Fibroblast of skin of left biceps (primary cell): ENCODE measurements around the gene CD55.

Experiments
- DNase-seq, 2 experiments: peaks; one replicate each; pipeline ENCODE4 v3.0.0-alpha.2; 2013; ENCODE audit warnings: low read depth in 2 of 2

The CD55 gene

DNA sequence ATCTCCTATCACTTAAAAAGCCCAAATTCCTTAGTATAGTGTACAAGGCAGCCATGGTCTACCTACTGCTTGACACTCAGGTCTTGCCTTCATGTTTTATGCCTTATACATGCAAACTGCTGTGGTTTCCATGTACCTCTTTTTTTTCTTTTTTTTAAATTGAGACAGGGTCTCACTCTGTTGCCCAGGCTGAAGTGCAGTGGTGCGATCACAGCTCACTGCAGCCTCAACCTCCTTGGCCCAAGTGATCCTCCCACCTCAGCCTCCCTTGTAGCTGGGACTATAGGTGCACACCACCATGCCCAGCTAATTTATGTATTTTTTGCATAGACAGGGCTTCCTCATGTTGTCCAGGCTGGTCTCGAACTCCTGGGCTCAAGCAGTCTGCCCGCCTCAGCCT lies 8.0 kb downstream of the CD55 start:
- DNase-seq, result no peak

DNA sequence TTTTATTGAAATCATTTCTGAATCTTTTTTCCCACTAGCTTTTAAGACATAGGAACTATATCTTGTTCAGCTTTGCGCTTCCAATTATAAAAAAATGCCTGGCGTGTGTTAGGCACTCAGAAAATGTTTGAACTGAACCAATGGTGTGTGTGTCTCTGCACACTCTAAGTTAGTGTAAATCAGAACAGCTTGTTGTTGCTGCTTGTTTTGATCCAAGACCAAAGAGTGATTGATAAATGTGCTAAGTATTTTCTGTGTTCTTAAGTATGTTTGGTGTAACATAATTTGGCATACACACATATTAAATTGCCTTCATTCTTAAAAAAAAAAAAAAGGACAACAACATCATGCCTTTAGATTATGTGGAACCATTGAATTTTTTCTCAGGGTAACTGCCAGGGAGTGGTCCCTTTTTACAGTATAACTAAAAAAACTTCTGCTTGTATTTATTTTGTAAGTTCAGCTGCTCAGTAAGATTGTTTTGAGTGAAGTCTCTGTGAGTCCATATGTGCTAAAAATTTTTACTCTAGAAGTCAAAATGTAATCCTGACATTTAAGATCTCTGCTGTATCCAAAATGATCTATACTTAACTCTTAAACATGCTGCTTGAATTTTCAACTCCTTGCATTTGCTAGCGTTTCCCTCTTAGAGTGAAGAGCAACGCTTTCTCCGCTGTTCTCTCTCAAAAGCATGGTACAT lies 8.7 kb downstream of the CD55 start:
- no peak for DNase-seq

GRCh38 chr1:207331354-207332313 lies 10.2 kb downstream of the CD55 start:
- DNase-seq, result no peak

- DNase-seq, result no peak
Measured at GRCh38 chr1:207333009-207333600, 11.6 kb downstream of the CD55 start.

- DNase-seq, result no peak
Measured at GRCh38 chr1:207333620-207334019, 12.1 kb downstream of the CD55 start.

- DNase-seq, result no peak
Measured at GRCh38 chr1:207334337-207334736, 12.9 kb downstream of the CD55 start.

DNA sequence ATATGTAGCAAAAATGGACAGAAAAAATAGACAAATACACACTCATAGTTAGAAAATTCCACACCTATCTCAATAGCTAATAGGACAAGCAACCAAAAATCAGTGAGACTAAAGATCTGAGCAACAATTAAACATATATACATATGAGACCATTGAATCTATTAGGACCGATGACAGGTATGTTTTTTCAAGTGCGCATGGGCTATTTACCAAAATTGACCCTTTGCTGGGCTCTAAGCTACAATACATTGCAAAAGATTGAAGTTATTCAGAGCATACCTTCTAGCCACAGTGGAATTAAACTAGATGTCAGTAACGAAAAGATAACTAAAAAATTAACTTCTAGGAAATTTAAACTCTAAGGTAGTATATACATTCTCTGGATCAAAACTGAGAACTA lies 13.7 kb downstream of the CD55 start:
- DNase-seq, result no peak

GRCh38 chr1:207335695-207336363 lies 14.4 kb downstream of the CD55 start:
- DNase-seq, result no peak

DNA sequence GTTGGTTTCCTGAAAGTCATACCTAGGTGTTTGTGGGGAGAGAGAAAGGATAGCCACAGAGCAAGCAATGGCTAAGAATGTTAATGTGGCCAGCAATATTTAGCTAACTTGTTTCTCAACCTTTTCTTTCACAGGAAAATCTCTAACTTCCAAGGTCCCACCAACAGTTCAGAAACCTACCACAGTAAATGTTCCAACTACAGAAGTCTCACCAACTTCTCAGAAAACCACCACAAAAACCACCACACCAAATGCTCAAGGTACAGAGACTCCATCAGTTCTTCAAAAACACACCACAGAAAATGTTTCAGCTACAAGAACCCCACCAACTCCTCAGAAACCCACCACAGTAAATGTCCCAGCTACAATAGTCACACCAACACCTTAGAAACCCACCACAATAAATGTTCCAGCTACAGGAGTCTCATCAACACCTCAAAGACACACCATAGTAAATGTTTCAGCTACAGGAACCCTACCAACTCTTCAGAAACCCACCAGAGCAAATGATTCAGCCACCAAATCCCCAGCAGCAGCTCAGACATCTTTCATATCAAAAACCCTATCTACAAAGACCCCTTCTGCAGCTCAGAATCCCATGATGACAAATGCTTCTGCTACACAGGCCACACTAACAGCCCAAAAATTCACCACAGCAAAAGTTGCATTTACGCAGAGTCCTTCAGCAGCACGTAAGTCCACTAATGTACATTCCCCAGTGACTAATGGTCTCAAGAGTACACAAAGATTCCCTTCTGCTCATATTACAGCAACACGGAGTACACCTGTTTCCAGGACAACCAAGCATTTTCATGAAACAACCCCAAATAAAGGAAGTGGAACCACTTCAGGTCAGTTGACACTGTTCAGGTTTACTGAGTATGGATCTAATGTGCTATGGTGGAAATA lies 15.3 kb downstream of the CD55 start:
- DNase-seq, result no peak

- peak in 1 of 2 experiments; percentile 6 for DNase-seq
Measured at GRCh38 chr1:207342332-207342731, 20.9 kb downstream of the CD55 start.

GRCh38 chr1:207343675-207344074 lies 22.2 kb downstream of the CD55 start:
- DNase-seq, result no peak

- no peak for DNase-seq
Measured at GRCh38 chr1:207344221-207344620, 22.7 kb downstream of the CD55 start.

DNA sequence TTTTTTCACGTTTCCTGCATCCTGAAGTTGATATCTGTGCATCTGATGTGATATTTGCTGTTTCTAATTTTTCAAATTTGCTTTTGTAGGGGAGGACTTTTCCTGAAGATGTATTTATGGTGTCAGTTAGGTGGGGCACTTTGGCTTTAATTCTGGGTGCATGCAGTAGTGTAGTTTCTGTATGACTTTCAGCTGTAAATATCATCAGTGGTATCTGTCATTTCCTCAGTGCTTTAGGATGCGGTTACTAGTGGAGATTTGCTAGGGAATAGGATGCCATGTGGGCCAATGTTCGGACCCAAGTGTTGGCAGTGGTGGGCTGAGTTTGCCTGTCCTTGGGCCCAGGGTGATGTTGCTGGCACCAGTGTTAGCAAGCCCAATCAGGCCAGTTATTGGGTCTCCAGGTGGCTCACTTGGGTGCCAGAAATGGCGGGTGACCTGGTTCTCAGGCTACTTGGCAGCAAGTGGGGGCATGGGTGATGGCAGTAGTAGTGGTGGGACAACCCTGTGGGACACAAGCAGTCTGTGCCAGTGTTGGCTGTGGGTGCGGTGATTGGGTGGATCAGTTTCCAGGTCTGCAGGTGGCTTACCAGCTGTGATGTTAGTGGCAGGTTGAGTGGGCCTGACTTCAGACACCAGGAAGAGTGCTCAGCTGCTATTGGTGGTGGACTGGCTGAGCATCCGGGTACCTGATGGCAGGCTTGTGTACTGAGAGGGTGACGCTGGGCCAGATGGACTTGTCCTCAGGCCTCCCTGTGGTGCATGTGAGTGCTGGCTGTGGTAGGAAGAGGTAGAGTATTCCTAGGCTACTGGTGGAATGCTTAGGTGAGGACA lies 24.4 kb downstream of the CD55 start:
- no peak for DNase-seq

GRCh38 chr1:207346513-207346912 lies 25.0 kb downstream of the CD55 start:
- no peak for DNase-seq

- no peak for DNase-seq
Measured at GRCh38 chr1:207349979-207350378, 28.5 kb downstream of the CD55 start.

GRCh38 chr1:207352554-207352953 lies 31.1 kb downstream of the CD55 start:
- no peak for DNase-seq

DNA sequence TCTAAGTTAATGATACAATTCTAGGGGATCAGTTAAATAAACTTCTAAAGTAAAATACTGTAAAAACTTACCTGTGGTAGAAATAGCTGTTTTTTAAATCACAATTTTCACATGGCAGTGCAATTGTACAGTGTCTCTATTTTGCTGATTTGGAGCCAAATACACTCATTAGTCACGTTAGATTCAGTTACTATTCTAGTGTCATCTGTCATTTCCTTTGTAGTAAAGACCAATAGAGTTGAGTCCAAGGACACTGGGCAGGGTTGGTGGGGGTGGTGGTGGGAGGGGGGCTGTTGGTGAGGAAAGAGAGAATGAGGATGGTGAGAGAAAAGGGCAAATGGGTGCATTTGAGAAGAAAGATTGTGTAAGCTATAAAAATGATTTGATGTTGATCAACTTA lies 33.6 kb downstream of the CD55 start:
- no peak for DNase-seq

DNA sequence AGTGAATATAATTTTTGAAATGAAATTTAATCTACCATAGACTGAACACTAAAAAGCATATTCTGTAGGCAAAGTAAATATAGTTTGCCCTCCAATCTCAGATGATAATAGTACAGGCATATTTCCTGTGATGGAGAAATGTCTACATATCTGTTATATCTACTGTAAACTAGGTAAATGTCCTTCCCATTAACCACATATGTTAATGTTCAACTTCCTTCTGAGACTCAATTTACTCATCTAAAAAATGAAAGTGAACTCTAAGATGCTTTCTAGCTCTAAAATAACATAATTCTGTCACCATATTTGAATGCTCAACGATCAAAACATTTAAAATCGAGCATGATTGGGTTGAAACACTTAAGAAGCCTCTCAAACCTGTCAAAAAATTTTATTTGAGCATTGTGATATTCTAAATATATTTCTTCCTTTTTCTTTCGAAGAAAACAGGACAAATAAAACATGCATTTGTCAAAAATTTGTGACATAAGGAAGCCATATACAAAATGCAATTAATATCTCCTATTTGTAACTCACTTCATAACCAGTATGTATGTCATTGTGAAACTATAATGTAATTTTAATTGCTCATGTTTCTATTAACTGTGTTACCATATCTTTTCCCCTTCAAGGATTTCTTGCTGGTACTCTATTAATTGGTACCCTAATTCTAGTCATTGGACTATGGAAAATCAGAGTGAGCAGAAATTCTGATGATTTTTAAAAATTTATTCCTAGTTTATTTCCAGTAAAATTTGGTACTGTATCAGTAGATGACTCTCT lies 34.2 kb downstream of the CD55 start:
- DNase-seq, result no peak

DNA sequence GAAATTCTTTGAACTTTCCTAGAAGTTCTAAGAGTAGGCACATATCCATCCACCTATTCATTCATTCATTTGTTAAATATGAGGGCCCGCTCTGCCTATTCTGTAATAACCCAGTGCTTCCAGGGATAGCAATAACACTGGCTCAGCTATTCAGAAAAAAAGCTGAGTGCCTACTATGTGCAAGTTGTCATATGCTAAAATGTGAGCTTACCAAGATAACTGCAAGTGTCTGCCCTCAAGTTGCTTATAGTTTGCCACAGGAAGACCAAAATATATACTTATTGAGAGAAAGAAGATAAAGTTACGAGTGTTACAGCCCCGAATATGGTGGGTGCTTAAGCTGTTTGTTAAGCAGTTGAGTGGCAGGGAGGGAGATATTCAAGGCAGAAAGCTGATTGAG lies 39.6 kb downstream of the CD55 start:
- no peak for DNase-seq
